ENCODE measurements around the gene FAM83F.

The FAM83F gene

DNA sequence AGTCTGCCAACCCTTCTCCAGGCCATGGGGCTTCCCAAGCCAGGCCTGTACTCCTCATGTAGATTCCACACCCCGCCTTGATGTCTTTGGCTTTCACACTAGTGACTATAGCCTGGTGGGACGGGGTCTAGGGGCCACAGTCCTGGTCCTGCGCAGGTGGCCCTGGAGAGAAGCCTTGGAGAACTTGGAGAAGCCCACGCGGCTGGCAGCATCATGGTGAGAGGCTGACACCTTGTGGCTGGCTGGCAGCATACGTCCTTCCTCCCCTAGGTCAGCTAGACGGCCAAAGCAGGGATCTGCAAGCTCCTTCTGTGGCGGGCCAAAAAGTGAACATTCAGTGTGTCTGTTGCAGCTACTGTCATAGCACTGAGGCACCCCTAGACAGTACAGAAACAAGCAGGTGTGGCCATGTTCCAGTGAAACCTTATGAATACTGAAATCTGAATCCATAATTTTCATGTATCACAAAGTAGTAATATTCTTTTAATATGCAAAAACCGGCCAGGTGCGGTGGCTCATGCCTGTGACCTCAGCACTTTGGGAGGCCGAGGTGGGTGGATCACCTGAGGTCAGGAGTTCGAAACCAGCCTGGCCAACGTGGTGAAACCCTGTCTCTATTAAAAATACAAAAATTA lies 42.0 kb downstream of the FAM83F start:
- DNase-seq (ENCODE audit: insufficient read length, low spot score): peak; percentile 22
- TF ChIP-seq, protein P1, sequence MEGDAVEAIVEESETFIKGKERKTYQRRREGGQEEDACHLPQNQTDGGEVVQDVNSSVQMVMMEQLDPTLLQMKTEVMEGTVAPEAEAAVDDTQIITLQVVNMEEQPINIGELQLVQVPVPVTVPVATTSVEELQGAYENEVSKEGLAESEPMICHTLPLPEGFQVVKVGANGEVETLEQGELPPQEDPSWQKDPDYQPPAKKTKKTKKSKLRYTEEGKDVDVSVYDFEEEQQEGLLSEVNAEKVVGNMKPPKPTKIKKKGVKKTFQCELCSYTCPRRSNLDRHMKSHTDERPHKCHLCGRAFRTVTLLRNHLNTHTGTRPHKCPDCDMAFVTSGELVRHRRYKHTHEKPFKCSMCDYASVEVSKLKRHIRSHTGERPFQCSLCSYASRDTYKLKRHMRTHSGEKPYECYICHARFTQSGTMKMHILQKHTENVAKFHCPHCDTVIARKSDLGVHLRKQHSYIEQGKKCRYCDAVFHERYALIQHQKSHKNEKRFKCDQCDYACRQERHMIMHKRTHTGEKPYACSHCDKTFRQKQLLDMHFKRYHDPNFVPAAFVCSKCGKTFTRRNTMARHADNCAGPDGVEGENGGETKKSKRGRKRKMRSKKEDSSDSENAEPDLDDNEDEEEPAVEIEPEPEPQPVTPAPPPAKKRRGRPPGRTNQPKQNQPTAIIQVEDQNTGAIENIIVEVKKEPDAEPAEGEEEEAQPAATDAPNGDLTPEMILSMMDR (IDR thresholded peaks at IDR 0.05; ENCODE audit: insufficient read depth, missing control alignments): peak; percentile 85
- FAIRE-seq: no peak

DNA sequence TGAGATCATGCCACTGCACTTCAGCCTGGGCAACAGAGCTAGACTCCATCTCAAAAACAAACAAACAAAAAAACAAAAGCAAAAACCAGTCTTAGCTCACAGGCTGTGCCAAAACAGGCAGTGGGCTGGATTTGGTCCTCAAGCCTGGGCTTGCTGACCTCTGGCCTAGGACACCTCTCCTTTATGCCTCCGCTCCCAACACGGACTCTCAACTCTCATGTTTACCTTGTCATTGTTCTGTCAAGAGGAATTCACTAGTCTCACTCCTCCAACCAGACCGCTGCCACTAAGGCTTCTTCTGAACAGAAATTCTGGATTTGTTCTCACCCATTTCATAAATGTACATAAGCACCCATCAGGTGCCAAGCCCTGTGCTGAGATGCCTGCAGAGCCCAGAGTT lies 42.6 kb downstream of the FAM83F start:
- FAIRE-seq: no peak
- TF ChIP-seq, protein P1 (IDR thresholded peaks at IDR 0.05; ENCODE audit: insufficient read depth, missing control alignments): no peak
- DNase-seq (ENCODE audit: insufficient read length, low spot score): no peak

DNA sequence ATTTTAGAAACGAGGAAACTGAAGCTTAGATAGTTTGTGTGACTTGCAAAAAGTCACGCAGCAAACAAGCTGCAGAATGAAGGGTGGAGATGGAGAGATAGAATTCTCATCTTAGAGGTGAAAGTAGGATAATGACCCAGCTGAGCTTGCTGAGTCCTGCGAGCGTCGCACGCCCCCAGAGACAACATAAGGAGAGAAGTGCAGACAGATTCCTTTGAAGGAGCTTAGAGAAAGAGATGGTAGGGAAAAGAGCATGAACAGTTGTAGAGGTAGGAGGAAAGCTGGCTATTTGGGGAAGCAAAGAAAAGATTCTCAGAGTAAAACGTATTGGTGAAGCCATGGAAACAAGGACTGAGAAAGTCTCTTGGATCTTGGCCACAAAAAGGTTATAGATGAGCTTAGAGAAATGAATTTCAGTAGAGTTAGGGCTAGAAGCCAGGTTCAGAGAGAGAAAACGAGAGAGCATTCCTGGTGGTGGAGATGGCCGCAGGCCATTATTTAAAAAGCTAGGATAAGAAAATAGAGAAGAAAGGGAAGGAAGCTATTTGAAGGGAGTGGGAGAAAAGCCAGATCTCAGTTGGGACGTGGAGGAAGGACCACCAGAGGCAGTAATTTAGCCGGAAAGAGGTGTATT lies 44.8 kb downstream of the FAM83F start:
- no peak for DNase-seq (ENCODE audit: insufficient read length, low spot score)
- TF ChIP-seq, protein P1 (IDR thresholded peaks at IDR 0.05; ENCODE audit: insufficient read depth, missing control alignments): no peak
- no peak for FAIRE-seq

DNA sequence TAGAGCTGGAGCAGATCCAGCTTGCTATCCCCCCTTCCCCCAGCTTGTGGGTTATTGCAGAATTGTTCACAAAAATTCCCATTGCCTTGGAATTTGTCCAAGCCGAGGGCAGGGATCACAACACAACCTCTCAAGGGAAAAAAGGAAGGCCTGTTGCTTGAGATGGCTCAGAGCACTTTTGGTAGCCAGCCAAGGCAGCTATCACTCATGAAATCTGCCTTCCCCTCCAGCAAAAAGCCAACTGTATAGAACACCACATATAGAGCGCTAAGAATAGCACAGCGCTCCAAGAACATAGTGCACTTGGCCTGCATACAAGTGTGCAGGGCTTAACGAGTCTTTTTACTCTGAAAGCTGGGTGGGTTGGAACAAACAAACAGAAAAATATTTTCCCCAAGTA lies 46.2 kb downstream of the FAM83F start:
- TF ChIP-seq, protein P1 (IDR thresholded peaks at IDR 0.05; ENCODE audit: insufficient read depth, missing control alignments): no peak
- DNase-seq (ENCODE audit: insufficient read length, low spot score) (no peak), FAIRE-seq (no peak)

DNA sequence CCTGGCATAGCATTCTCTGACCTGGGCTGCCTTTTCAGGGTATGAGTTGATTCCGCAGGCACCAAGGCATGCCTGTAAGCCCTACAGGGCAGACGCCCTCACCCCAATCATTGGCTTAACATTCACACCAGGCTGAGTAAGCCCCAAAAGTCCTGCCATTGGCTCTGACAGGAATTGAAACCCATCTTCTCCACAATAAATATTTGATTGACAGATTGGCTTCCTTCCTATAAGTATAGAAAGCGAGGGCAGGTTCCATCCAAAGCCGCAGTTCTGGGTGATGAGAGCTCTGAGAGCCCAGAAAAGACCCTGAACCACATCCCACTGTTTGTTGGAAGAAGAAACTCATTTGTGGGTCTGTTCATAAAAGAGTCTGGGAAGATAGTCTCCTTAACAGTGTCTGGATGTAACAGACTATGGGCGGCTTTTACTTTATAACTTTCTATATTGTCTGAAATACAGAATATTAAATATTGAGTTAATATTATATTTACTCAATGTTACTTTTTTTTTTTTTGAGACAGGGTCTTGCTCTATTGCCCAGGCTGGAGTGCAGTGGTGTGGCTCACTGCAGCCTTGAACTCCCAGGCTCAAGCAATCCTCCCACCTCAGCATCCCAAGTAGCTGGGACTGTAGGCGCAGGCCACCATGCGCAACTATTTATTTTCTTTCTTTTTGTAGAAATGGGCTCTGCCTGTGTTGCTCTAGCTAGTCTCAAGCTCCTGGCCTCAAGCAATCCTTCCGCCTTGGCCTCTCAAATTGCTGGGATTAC lies 46.8 kb downstream of the FAM83F start:
- DNase-seq (ENCODE audit: insufficient read length, low spot score) (no peak), FAIRE-seq (no peak)
- TF ChIP-seq, protein P1 (IDR thresholded peaks at IDR 0.05; ENCODE audit: insufficient read depth, missing control alignments): no peak

DNA sequence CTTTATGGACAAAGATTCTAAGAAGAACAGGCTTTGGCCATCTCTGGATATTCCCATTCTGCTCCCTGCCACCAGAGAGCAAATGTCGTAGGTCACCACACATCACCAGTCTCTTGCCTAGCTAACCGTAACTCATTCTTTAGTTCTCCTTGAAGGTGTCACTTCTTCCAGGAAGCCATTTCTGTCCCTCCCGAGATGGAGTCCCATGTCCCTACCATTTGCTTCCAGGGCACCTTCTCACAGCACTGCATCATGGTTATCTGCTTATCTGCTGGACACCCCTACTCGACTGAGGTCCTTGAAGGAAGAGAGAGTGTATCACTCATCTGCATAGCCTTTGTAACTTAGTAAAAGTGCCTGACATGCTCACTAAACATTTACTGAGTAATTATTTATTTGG lies 47.6 kb downstream of the FAM83F start:
- FAIRE-seq: no peak
- DNase-seq (ENCODE audit: insufficient read length, low spot score): no peak
- TF ChIP-seq, protein P1 (IDR thresholded peaks at IDR 0.05; ENCODE audit: insufficient read depth, missing control alignments): no peak
